Measurements from ENCODE around the gene TRABD2B.

DNA sequence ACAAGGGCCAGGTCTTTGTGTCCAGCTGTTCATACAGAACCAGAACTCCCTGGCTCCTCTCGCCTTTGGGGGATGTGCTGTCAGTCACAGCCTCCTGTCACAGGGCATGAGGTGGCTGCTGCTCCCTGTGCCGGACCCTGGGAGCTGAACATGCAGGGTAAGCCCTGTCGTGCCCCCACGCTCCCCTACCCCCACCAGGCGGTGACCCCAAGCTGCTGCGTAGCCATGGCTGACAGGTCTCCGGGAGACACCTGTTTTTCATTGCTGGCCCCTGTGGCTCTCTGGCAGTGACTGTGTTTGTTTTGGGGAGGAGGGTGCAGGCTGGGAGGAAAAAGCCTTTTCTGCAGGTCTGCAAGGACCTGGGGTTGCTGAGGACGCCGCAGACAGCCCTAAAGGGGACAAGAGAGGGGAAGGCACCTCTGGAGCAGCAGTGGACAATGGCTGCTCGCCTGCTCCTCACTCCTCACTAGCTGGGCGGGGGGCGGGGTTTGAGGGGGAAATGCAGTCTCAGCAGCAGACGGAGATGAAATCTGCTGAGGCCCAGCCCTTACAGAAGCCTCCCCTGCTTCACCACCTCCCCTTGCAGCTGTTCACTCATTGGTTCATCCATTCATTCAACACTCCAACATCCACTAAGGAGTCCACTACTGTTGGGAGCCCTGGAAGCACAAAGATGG lies 81.4 kb downstream of the TRABD2B start:
- TF ChIP-seq, protein P1, sequence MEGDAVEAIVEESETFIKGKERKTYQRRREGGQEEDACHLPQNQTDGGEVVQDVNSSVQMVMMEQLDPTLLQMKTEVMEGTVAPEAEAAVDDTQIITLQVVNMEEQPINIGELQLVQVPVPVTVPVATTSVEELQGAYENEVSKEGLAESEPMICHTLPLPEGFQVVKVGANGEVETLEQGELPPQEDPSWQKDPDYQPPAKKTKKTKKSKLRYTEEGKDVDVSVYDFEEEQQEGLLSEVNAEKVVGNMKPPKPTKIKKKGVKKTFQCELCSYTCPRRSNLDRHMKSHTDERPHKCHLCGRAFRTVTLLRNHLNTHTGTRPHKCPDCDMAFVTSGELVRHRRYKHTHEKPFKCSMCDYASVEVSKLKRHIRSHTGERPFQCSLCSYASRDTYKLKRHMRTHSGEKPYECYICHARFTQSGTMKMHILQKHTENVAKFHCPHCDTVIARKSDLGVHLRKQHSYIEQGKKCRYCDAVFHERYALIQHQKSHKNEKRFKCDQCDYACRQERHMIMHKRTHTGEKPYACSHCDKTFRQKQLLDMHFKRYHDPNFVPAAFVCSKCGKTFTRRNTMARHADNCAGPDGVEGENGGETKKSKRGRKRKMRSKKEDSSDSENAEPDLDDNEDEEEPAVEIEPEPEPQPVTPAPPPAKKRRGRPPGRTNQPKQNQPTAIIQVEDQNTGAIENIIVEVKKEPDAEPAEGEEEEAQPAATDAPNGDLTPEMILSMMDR (IDR thresholded peaks at IDR 0.05): no peak
- TF ChIP-seq EP300 (IDR thresholded peaks at IDR 0.05) (no peak), POLR2AphosphoS5 (IDR thresholded peaks at IDR 0.05) (no peak)
